WERI-Rb-1 (cell line): ENCODE data around the gene RARG.

Experiments
- DNase-seq: peaks from one replicate; pipeline ENCODE4 v3.0.0-alpha.2; 2020
- H3K27ac ChIP-seq: fragments of 250-450 bp; sonication (Bioruptor Pico); 2 replicates; pipeline ENCODE4 v1.5.1; 2020; ENCODE audit warnings: mild to moderate bottlenecking, moderate library complexity
- H3K27me3 ChIP-seq: fragments of 250-450 bp; sonication (Bioruptor Pico); 2 replicates; pipeline ENCODE4 v1.5.1; 2021; ENCODE audit warnings: mild to moderate bottlenecking, low read depth, moderate library complexity; ENCODE audit not compliant: insufficient read depth, severe bottlenecking
- H3K36me3 ChIP-seq: fragments of 250-450 bp; sonication (Bioruptor Pico); 2 replicates; pipeline ENCODE4 v1.5.1; 2020; ENCODE audit warnings: mild to moderate bottlenecking, moderate library complexity
- H3K4me3 ChIP-seq: 2 replicates; pipeline ENCODE4 v1.5.1; 2011; ENCODE audit warnings: low read depth, mild to moderate bottlenecking, control low read depth, low read length
- H3K9me3 ChIP-seq: fragments of 250-450 bp; sonication (Bioruptor Pico); 2 replicates; pipeline ENCODE4 v1.5.1; 2021; ENCODE audit warnings: mild to moderate bottlenecking, moderate library complexity; ENCODE audit not compliant: severe bottlenecking
- TF ChIP-seq, protein P1 (sequence below): IDR thresholded peaks from 2 replicates; pipeline ENCODE4 v1.5.1; 2011; ENCODE audit warnings: low read depth, mild to moderate bottlenecking, control low read depth, inconsistent platforms, low read length

RARG gene

DNA sequence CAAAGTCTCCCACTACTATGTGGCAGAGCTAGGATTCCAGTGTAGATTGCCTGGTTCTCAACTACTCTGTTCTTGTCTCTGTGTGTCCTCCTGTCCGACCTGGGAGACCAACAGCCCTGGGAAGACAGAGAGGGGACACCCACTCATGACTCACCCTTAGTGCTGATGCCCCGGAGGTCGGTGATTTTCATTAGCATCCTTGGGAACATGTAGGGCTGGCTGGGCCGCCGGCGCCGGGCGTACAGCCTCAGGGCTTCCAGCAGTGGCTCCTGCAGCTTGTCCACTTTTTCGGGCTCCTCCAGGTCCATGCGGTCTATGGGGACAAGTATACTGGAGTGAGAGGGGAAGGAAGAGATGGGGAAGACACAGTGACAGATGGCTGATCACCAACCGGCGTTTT, 19.1 kb downstream of the RARG start:
- no peak for DNase-seq
- TF ChIP-seq, protein P1, sequence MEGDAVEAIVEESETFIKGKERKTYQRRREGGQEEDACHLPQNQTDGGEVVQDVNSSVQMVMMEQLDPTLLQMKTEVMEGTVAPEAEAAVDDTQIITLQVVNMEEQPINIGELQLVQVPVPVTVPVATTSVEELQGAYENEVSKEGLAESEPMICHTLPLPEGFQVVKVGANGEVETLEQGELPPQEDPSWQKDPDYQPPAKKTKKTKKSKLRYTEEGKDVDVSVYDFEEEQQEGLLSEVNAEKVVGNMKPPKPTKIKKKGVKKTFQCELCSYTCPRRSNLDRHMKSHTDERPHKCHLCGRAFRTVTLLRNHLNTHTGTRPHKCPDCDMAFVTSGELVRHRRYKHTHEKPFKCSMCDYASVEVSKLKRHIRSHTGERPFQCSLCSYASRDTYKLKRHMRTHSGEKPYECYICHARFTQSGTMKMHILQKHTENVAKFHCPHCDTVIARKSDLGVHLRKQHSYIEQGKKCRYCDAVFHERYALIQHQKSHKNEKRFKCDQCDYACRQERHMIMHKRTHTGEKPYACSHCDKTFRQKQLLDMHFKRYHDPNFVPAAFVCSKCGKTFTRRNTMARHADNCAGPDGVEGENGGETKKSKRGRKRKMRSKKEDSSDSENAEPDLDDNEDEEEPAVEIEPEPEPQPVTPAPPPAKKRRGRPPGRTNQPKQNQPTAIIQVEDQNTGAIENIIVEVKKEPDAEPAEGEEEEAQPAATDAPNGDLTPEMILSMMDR = no peak
- Histone ChIP-seq H3K9me3 (no peaks in the 10 kb centered on the region), H3K27me3 (no peaks in the 10 kb centered on the region), H3K27ac (no peak overlapping the region), H3K36me3 (peaks cover 2% of the 10 kb centered on the region), H3K4me3 (no peak overlapping the region)

DNA sequence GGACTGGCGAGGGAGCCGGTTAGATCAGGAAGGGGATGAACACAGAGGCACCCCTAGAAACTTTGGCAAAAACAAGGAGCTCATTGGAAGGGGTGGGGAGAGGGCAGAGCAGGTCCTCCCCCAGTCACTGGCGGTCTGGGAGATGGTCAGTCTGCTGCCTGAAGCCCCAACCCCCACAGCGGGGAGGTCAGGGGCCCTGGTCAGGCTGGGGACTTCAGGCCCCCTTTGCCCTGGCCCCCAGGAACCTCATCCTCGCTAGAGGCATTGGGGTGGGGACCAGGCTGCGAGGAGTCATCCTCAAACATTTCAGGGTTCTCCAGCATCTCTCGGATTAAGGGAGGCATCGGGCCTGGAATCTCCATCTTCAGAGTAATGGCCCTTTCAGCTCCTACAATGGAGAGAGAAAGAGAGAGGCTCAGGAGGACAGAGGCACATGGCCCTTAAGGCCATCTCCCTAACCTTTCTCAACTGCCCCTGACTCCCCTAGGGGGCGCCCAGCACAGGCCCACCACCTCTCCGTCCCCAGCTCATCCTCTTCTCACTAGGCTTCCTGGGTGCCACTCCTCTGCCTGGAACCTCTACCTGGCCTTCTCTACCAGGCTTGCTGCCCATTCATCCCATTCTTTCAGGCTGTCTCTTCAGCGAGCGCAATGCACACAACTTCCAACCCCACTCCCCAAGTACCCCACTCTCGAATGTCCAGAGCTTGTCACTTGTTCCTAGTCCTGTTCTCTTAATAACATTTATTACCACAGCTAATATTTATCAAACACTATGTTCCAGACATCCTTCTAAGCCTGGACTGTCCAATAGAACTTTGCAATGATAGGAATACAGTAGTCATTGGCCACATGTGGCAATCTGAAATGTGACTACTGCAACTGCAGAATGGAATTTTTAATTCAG, 20.3 kb downstream of the RARG start:
- Histone ChIP-seq H3K4me3 (no peak overlapping the region), H3K27ac (no peak overlapping the region), H3K27me3 (no peaks in the 10 kb centered on the region), H3K9me3 (no peaks in the 10 kb centered on the region), H3K36me3 (peaks cover 2% of the 10 kb centered on the region)
- peak; percentile 61 for DNase-seq
- TF ChIP-seq, protein P1 = peak; percentile 92

DNA sequence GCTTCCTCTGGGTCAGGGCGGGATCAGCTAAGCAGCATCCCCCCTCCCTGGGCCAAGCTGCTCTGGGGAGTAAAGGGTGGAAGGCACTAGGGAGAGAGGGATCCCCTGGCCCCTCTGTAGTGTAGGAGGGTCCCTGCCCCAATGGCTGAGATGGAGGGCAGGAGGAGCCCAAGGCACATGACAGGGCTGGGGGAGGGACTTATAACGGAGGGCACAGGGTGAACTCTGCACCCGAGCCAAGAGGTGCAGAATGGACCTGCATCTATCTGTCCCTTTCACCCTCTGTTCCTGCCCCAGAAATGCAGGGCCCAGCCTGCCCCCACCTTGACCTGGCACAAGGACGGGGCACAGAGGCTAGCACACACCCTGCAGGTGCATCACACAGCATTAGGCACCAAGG, 21.2 kb downstream of the RARG start:
- no peak for DNase-seq

DNA sequence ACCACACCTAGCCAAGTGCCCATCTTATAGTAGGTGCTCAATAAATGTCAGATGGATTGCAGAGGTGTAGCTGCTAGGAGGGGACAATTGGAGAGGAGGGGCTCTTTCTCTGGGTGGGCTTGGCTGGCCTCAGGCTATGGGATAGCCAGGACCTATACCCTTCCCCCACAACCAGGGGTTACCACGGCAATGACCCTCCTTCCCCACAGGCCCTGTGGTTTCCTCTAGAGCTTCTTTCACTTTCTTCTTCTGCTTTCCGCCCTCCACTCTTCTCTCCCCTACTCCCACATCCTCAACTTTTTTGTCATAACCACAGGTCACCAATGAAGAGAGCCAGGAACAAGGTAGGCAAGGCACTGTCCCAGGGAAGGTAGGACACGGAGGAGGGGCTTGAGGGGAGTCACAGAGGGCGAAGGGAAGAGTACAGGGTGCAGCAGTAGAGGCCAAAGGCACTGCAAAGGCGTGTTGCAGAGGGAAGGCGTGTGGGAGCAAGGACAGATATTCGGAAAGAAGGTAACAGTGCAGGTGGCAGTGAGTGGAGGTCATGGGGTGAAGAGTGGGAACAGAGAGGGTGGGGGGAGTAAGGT, 23.0 kb downstream of the RARG start:
- H3K9me3 ChIP-seq = no peaks in the 10 kb centered on the region
- H3K27me3 ChIP-seq = no peaks in the 10 kb centered on the region
- H3K4me3 ChIP-seq = no peak overlapping the region
- no peak overlapping the region; the same call in 1 of the 2 replicates for H3K27ac ChIP-seq
- TF ChIP-seq, protein P1 = no peak
- H3K36me3 ChIP-seq = peaks cover 2% of the 10 kb centered on the region; the same call in 1 of the 2 replicates
- no peak for DNase-seq

More for the DNA sequence above, 21.2 kb downstream of the RARG start:
- no peak overlapping the region for H3K27ac ChIP-seq
- peaks cover 2% of the 10 kb centered on the region for H3K36me3 ChIP-seq
- no peak overlapping the region for H3K4me3 ChIP-seq
- no peaks in the 10 kb centered on the region for H3K27me3 ChIP-seq
- TF ChIP-seq, protein P1 = no peak
- no peaks in the 10 kb centered on the region for H3K9me3 ChIP-seq

DNA sequence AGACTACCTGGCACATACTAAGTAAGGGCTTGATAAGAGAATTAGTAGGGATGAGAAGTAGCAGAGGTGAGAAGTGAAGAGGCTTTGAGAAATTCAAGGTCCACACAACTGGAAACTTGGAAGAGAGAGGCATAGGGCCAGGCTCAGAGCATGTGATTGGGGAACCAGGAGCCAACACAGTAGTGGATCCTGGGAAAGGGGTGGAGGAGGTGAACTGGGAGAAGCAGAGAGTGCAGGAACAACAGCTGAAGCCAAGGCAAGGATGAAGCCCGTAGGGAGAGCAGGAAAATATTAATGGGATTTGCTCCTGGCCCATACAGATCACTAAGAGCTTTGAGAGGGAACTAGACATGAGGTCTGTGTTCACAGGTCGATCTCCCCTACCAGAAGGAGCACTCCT, 23.6 kb downstream of the RARG start:
- Histone ChIP-seq H3K36me3 (peaks cover 2% of the 10 kb centered on the region; the same call in 1 of the 2 replicates), H3K9me3 (no peaks in the 10 kb centered on the region), H3K27me3 (no peaks in the 10 kb centered on the region), H3K4me3 (no peak overlapping the region), H3K27ac (no peak overlapping the region)
- DNase-seq = no peak
- TF ChIP-seq, protein P1 = no peak
